HG03280 (cell line): ENCODE results near the gene PRR5L.
A peak's percentile ranks its signal among the peaks of the same experiment; 100 is the strongest.

ENCODE experiments used
- ATAC-seq: cut with Tn5 transposase; IDR thresholded peaks from one replicate; pipeline ENCODE4 v1.9.1; 2021; ENCODE audit warnings: mild to moderate bottlenecking, moderate library complexity; ENCODE audit not compliant: unreplicated experiment

PRR5L gene

GRCh38 chr11:36398231-36398953, 102.3 kb downstream of the PRR5L start:
- no peak for ATAC-seq

GRCh38 chr11:36399236-36399635, 103.1 kb downstream of the PRR5L start:
- ATAC-seq = no peak

DNA sequence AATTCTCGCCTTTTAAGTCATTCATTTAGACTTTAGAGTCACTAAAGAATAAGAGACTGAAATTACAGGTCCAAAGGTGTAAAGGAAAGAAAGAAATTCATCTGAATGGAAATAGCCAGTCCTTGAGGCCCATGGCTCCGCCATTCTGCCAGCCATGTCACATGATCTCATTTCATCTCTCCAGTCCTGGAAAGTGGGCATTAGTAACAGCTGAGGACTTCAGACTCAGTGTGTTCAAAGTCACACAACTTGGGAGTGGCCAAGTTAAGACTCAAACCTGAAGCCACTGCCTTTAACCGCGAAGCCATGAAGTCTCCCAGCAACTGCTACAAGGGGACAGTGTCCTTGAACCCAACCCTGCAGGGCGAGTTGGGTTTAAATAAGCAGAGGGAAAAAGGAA, 103.7 kb downstream of the PRR5L start:
- no peak for ATAC-seq

GRCh38 chr11:36400766-36401455, 104.8 kb downstream of the PRR5L start:
- ATAC-seq = no peak

DNA sequence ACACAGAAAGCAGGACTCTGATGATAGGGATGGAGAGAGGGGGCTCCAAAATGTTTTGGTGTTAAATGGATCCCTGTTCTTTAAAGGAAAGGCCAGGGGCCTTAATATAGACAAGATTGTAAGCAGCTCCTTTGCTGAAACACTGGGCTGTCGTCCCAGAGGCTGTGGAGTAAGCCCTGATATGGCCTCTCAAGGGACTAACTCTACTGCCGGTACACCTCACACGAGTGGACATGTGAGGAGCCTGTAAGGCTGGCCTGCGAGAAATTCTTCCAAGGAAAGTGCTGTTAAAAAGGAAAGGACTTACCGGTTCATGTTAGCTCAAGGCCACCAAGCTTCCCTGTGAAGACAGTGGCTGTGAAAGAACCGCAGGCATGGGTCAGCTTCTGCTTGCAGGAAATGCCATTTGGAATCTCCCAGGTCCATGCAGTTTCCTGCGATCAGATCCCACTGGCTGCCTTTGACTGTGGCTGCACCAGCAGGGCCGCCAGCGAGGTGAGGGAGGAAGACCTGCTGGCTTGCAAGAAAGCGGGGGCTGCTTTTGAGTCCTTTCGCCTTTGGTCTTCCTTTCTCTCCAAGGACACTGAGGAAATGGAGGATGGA, 106.6 kb downstream of the PRR5L start:
- ATAC-seq = no peak

- ATAC-seq = no peak
These were observed 107.6 kb downstream of the PRR5L start for GRCh38 chr11:36403661-36404060.

DNA sequence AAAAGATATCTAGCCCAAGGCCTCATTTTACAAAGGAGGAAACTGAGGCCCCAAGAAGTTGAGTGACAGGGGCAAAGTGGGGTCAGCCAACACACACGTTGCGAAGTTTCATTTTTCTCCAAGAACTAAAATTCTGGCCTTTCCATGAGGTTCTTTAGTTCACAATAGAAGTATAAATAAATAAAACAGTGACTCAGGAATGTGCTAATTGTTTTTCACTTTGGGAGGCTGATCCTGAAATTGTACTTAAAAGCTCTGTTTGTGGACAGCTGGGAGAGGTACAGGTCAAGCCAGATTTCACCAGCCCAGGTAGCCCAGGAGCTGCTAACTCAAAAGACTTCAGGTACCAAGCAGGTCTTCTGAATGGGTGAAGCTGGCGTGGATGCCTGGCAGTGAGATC, 108.7 kb downstream of the PRR5L start:
- ATAC-seq = no peak

DNA sequence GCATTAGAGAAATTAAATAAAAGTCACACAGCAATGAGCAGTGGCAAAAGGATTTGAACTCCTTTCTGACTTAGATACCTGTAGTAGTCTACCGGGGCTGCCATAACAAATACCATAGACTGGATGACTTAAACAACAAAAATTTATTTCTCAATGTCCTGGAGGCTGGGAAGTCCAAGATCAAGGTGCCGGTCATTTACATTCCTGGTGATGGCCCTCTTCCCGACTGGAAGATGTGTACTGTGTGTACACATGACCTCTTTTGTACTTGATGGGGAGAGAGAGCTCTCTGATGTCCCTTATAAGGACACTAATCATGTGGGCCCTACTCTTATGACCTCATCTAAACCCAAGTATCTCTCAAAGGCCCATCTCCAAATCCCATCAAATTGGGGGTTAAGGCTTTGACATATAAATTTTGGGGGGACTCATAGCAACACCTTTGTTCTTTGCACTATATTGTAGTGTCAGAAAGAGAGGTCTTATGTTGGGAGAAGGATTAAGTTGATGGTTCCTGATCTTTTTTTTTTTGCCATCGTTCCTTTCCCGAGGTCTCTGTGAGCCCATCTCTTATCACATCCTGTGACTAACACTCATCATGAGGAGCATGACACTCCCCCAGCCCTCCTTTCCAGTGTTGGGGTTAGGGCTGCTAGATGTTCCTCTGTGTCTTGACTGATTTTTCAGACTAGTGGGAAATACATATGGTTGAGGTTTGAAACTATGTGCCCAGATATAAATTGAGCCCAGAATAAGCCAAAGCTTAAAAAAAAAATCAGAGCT, 109.7 kb downstream of the PRR5L start:
- no peak for ATAC-seq

DNA sequence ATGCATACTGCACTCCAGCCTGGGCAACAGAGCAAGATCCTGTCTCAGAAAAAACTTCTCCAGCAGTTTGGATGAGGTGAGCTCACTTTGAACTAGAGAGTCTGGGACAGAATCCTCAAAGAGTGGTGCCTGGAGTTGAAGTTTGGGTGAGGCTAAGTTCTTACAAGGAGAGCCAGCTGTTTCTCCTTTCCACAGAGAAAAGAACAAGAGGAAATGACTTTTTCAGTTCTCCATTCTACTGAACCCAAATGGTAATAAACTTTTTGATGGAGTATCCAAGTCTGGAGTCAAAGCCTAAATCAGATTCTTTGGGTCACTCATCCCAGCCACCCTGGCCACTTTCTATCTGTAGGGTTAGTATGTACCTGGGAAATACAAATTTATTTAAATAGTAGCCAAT, 111.3 kb downstream of the PRR5L start:
- ATAC-seq = no peak

DNA sequence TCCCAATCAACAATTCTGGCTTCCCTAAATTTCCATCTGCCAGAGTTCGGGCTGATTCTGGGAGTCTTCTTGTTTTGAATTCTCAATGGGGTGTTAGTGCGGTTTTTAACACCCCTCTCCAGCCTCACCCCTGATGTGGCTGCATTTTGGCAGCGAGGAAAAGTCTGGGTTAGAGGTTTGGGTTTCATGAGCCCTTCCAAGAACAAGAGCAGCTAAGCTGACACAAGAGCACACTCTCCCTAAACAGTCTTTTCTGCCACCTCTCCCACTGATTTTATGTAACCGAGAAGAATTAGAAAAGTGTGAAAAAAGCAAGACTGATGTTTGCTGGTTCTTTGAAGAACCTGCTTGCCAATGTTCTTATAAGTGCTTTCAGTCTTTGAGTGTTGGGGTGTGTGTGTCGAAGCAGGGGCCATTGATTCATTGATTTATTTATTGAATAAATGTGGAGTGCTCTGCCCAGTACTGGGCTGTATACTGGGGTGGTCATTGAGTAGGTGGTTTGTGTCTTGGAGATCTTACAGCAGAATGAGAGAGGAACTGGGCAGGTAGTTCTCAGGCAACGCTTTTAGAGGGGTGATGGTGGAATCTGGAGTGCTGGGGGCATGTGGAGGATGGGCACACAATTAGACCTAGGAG, 112.5 kb downstream of the PRR5L start:
- no peak for ATAC-seq

DNA sequence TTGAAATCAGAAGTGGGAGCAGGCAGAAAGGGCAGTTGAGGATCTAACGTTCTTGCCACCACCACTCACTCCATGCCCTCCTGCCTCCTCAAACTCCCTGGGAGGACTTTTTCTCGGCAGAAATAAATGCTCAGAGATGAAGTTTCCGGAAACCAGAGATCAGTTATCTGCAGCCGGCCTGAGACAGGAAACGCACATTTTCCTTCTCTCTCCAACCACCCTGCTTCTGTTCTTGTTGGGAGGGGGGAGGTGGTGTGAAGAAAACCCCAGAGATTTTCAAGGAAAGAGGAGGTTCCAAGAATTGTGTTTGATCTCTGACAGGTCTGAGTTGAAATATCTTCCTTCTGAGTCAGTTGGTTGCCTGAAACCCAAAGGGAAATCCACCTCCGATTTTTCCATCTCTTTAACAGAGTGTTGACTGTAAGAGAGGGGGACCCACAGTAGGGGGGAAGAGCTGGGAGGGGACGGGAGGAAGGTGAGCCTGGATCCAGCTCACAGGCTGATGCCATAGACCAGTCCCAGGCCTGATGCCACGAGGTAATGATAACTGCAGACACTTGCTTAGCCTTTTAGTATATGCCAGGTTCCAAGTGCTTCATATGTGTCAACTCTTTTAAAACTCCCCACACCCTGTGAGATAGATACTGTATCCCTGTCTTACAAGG, 113.2 kb downstream of the PRR5L start:
- ATAC-seq = no peak

GRCh38 chr11:36411202-36411640, 115.1 kb downstream of the PRR5L start:
- peak; percentile 52 for ATAC-seq

- no peak for ATAC-seq
These were observed 116.8 kb downstream of the PRR5L start for GRCh38 chr11:36412781-36413383.

DNA sequence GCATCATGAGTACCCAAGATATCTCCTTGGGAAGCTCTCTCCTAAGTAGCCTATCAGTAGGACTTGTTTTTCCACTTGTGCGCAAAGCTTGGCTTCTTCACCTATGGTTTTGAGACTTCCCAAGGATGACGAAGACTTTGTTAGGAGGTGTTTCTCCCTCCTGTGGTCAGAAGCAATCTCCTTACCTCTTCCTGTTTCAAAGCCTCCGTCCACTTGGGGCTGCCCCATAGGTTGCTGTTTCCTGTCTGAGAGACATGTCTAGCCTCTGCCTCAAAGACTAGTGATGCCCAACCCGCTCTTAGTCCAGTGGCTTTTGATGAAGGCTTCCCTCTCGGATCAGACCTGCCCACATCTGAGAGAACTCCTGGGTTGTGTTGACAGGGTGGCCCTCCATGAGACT, 121.1 kb downstream of the PRR5L start:
- no peak for ATAC-seq

DNA sequence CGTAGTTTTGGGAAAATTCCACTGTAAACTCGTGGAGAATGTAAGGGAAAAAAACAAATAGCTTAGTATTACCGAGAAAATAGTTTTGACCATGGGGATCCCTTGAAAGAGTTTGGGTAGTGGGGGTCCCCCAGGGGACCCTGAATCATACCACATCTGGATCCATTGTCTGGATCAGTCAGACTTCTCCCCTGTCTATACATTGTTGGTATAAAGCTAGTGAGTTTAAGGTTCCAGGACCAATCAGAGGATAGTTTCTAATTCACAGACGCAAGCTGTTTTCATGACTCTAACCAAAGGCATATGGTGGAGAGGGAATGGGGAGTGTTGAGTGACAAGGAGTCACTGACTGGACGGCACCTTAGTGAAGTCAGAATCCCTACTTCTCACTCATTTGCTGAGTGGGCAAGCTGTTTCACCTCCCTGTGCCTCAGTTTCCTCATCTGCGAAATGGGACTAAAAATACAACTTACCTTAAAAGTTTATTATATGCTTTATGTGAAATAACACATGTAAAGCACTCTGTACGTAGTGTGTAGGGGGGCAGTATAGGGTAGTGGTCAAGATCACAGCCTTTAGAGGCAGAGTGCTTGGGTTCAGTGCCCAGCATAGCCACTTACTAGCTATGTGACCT, 123.8 kb downstream of the PRR5L start:
- no peak for ATAC-seq

- ATAC-seq = no peak
These were observed 125.6 kb downstream of the PRR5L start for GRCh38 chr11:36421546-36422155.

GRCh38 chr11:36425561-36426081, 129.5 kb downstream of the PRR5L start:
- no peak for ATAC-seq

DNA sequence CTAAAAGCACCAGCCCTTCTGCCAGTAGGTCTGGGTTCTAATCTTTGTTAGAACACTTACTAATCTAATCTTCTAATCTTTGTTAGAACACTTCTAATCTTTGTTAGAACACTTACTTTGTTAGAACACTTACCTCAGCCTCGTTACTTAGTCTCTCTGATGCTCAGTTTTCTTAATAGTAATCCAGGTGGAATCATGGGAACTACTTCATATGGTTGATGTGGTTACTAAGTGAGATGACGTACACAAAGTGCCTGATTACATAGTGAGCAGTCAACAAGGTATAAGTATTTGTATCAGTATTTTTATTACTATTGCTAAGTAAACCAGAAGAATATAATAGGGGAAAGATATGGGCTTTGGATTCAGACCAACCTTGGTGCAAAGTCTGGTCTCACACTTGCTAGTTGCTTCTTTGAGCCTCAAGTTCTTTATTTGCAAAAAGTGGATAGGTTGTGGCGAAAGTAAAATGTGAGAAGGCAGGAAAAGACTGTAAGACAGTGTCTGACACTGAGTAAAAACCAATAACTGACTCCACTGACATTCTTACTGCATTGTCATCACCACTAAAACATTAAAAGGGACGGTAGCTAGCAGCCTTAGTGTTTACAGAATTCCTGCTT, 130.2 kb downstream of the PRR5L start:
- ATAC-seq = no peak
